GM23248 (cell line): ENCODE data around the gene GCH1.

Experiments used
- EZH2 ChIP-seq: fragments of 200-600 bp; sonication (generic); IDR thresholded peaks from 2 replicates; pipeline ENCODE4 v1.6.1; 2018; ENCODE audit warnings: antibody characterized with exemption, mild to moderate bottlenecking; ENCODE audit not compliant: insufficient read depth, poor library complexity, severe bottlenecking
- EZH2phosphoT487 ChIP-seq: fragments of 200-600 bp; sonication (generic); IDR thresholded peaks from 2 replicates; pipeline ENCODE4 v1.6.1; 2018; ENCODE audit warnings: antibody characterized with exemption, moderate library complexity, mild to moderate bottlenecking, low read depth; ENCODE audit not compliant: insufficient read depth

GRCh38 chr14:54931598-54932340 is 29.1 kb upstream of the GCH1 start:
- TF ChIP-seq EZH2phosphoT487 (no peak), EZH2 (no peak)
